ENCODE measurements around the gene TUBB3. TPM values are rescaled to one million over a fixed set of nuclear protein-coding genes. Genes with fewer than 3 reads are reported as not detected.

Gene TUBB3
- total RNA-seq, 1 experiment from 2014 or later = 209 TPM

GRCh38 chr16:89938175-89938885 lies 15.2 kb downstream of the TUBB3 start:
- ChIA-PET CTCF (no interaction called here), POLR2A (no interaction called here)
- TF ChIP-seq RELA (CRISPR knock-in tag; IDR thresholded peaks at IDR 0.05; ENCODE audit: borderline replicate concordance) (no peak), ZNF232 (CRISPR knock-in tag; IDR thresholded peaks at IDR 0.05) (no peak), MYBL2 (CRISPR knock-in tag; IDR thresholded peaks at IDR 0.05) (no peak), GRHL2 (CRISPR knock-in tag; IDR thresholded peaks at IDR 0.05; ENCODE audit: insufficient replicate concordance, severe bottlenecking) (no peak), KAT7 (CRISPR knock-in tag; IDR thresholded peaks at IDR 0.05; ENCODE audit: borderline replicate concordance) (no peak), ZNF138 (CRISPR knock-in tag; conservative IDR thresholded peaks at IDR 0.05) (no peak), RORB (CRISPR knock-in tag; IDR thresholded peaks at IDR 0.05) (no peak), ZNF512 (CRISPR knock-in tag; IDR thresholded peaks at IDR 0.05; ENCODE audit: borderline replicate concordance) (no peak), FOXK1 (CRISPR knock-in tag; IDR thresholded peaks at IDR 0.05) (no peak), ATF6 (CRISPR knock-in tag; IDR thresholded peaks at IDR 0.05) (no peak), EMX1 (CRISPR knock-in tag; IDR thresholded peaks at IDR 0.05) (no peak), ZNF532 (CRISPR knock-in tag; IDR thresholded peaks at IDR 0.05; ENCODE audit: borderline replicate concordance) (no peak), AR (CRISPR knock-in tag; IDR thresholded peaks at IDR 0.05) (no peak)
- H3K4me1 Mint-ChIP-seq = no peaks in the 10 kb centered on the region
- no peak for DNase-seq (ENCODE audit: low spot score)
- H3K27ac Mint-ChIP-seq = no peak overlapping the region
- H3K27me3 Mint-ChIP-seq (ENCODE audit: low read depth) = no peaks in the 10 kb centered on the region
- H3K4me3 Mint-ChIP-seq = no peak overlapping the region
- H3K9me3 Mint-ChIP-seq = no peaks in the 10 kb centered on the region
- H3K36me3 Mint-ChIP-seq = peaks cover 18% of the 10 kb centered on the region
- no peak for ATAC-seq

GRCh38 chr16:89944773-89945172 lies 21.6 kb downstream of the TUBB3 start:
- CTCF ChIA-PET = interaction anchor here (1.4 kb wide), 1 partner anchor 9 kb away, joined by 5 read pairs; no protein-coding TSS in a partner anchor
- peaks cover 43% of the 10 kb centered on the region for H3K27me3 Mint-ChIP-seq (ENCODE audit: low read depth)
- no peak overlapping the region for H3K27ac Mint-ChIP-seq
- peaks cover 6% of the 10 kb centered on the region; the same call in 1 of the 2 replicates for H3K4me1 Mint-ChIP-seq
- no peak for ATAC-seq
- H3K4me3 Mint-ChIP-seq = no peak overlapping the region
- POLR2A ChIA-PET = no interaction called here
- TF ChIP-seq EMX1 (CRISPR knock-in tag; IDR thresholded peaks at IDR 0.05) (no peak), JUN (CRISPR knock-in tag; IDR thresholded peaks at IDR 0.05) (no peak), SP1 (CRISPR knock-in tag; conservative IDR thresholded peaks at IDR 0.05) (no peak), ZNF232 (CRISPR knock-in tag; IDR thresholded peaks at IDR 0.05) (no peak), FOXP1 (CRISPR knock-in tag; IDR thresholded peaks at IDR 0.05; ENCODE audit: borderline replicate concordance) (no peak), SMAD4 (CRISPR knock-in tag; IDR thresholded peaks at IDR 0.05) (no peak), SMAD3 (CRISPR knock-in tag; IDR thresholded peaks at IDR 0.05; ENCODE audit: borderline replicate concordance) (no peak), IRF2 (CRISPR knock-in tag; IDR thresholded peaks at IDR 0.05; ENCODE audit: borderline replicate concordance, low read depth) (no peak), GABPB1 (CRISPR knock-in tag; IDR thresholded peaks at IDR 0.05) (no peak), E2F4 (CRISPR knock-in tag; IDR thresholded peaks at IDR 0.05; ENCODE audit: borderline replicate concordance, low read depth) (no peak)
- H3K9me3 Mint-ChIP-seq = no peaks in the 10 kb centered on the region
- no peak for DNase-seq (ENCODE audit: low spot score)
- no peaks in the 10 kb centered on the region for H3K36me3 Mint-ChIP-seq

Measured in WTC11 (cell line).